ACC112 (cell line): Measurements from ENCODE around the gene DNAJB8.

Source experiments
- H2AFZ ChIP-seq: fragments of 200-600 bp; sonication (generic); one replicate; pipeline ENCODE4 v1.6.0; 2017; ENCODE audit warnings: antibody characterized with exemption, low read length; ENCODE audit not compliant: unreplicated experiment
- H3K27ac ChIP-seq: fragments of 200-600 bp; sonication (generic); 2 replicates; pipeline ENCODE4 v1.5.1; 2014; ENCODE audit warnings: low read depth, mild to moderate bottlenecking, antibody characterized with exemption, low read length, moderate library complexity
- H3K27me3 ChIP-seq: fragments of 200-600 bp; sonication (generic); 2 replicates; pipeline ENCODE4 v1.6.1; 2014; ENCODE audit warnings: mild to moderate bottlenecking, antibody characterized with exemption, low read length, moderate library complexity, mixed read lengths; ENCODE audit not compliant: insufficient read depth
- H3K36me3 ChIP-seq: fragments of 200-600 bp; sonication (generic); 2 replicates; pipeline ENCODE4 v1.6.1; 2016; ENCODE audit warnings: mild to moderate bottlenecking, antibody characterized with exemption, low read length, moderate library complexity, mixed read lengths; ENCODE audit not compliant: insufficient read depth
- H3K4me1 ChIP-seq: fragments of 200-600 bp; sonication (generic); one replicate; pipeline ENCODE4 v1.6.1; 2016; ENCODE audit warnings: low read length, mixed read lengths; ENCODE audit not compliant: insufficient read depth, unreplicated experiment, control insufficient read depth
- H3K4me3 ChIP-seq: fragments of 200-600 bp; sonication (generic); 2 replicates; pipeline ENCODE4 v1.5.1; 2014; ENCODE audit warnings: mild to moderate bottlenecking, low read depth, low read length
- H3K79me2 ChIP-seq: fragments of 200-600 bp; sonication (generic); one replicate; pipeline ENCODE4 v1.6.0; 2016; ENCODE audit warnings: low read length; ENCODE audit not compliant: control insufficient read depth, unreplicated experiment, insufficient read depth

Gene DNAJB8

GRCh38 chr3:128426128-128426921 lies 40.4 kb downstream of the DNAJB8 start:
- Histone ChIP-seq H3K27me3 (peaks cover 5% of the 10 kb centered on the region), H3K79me2 (no peaks in the 10 kb centered on the region), H3K36me3 (no peaks in the 10 kb centered on the region), H3K4me1 (peaks cover 4% of the 10 kb centered on the region), H3K27ac (no peak overlapping the region), H3K4me3 (peak overlapping the region; percentile 27), H2AFZ (no peak overlapping the region)

- no peak overlapping the region for H2AFZ ChIP-seq
- no peaks in the 10 kb centered on the region for H3K36me3 ChIP-seq
- H3K79me2 ChIP-seq = no peaks in the 10 kb centered on the region
- no peaks in the 10 kb centered on the region for H3K27me3 ChIP-seq
- H3K4me1 ChIP-seq = peaks cover 4% of the 10 kb centered on the region
- H3K4me3 ChIP-seq = no peak overlapping the region
- H3K27ac ChIP-seq = no peak overlapping the region
These were observed 40.9 kb downstream of the DNAJB8 start for GRCh38 chr3:128425846-128426127.

- no peak overlapping the region for H3K4me3 ChIP-seq
- no peaks in the 10 kb centered on the region for H3K36me3 ChIP-seq
- H3K4me1 ChIP-seq = peaks cover 4% of the 10 kb centered on the region
- no peaks in the 10 kb centered on the region for H3K79me2 ChIP-seq
- H3K27me3 ChIP-seq = no peaks in the 10 kb centered on the region
- no peak overlapping the region for H2AFZ ChIP-seq
- H3K27ac ChIP-seq = no peak overlapping the region
These were observed 41.4 kb downstream of the DNAJB8 start for GRCh38 chr3:128425142-128425845.

DNA sequence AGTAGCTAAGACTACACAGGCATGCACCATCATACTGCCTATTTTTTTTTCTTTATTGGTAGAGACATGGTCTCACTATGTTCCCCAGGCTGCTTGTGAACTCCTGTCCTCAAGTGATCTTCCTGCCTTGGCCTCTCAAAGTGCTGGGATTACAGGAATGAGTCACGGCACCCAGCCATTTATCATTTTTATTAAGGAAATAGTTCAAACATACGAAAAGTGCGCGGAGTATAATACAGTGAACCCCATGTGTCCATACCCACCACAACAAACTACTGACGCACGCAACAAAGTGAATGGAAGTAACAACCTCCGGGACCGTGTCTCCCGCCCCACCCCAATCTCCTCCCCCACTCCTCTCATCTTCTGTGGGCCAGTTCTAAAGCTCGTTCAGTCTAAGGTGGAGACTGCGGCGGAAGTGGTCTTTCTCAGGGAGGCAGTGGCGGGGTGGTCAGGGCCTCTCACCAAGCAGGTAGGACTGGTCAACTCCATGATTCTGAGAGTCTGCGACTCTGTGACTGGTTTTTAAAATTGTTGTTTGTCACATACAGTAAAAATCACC lies 42.1 kb downstream of the DNAJB8 start:
- no peak overlapping the region for H2AFZ ChIP-seq
- peaks cover 4% of the 10 kb centered on the region for H3K4me1 ChIP-seq
- H3K79me2 ChIP-seq = no peaks in the 10 kb centered on the region
- H3K27ac ChIP-seq = no peak overlapping the region
- H3K36me3 ChIP-seq = no peaks in the 10 kb centered on the region
- no peak overlapping the region for H3K4me3 ChIP-seq
- no peaks in the 10 kb centered on the region for H3K27me3 ChIP-seq

GRCh38 chr3:128423525-128424147 lies 43.1 kb downstream of the DNAJB8 start:
- no peaks in the 10 kb centered on the region for H3K79me2 ChIP-seq
- H3K27ac ChIP-seq = no peak overlapping the region
- no peak overlapping the region for H2AFZ ChIP-seq
- peaks cover 4% of the 10 kb centered on the region for H3K4me1 ChIP-seq
- H3K27me3 ChIP-seq = no peaks in the 10 kb centered on the region
- no peaks in the 10 kb centered on the region for H3K36me3 ChIP-seq
- no peak overlapping the region for H3K4me3 ChIP-seq

GRCh38 chr3:128422762-128423524 lies 43.7 kb downstream of the DNAJB8 start:
- H3K4me3 ChIP-seq = no peak overlapping the region
- no peaks in the 10 kb centered on the region for H3K79me2 ChIP-seq
- H3K27me3 ChIP-seq = no peaks in the 10 kb centered on the region
- no peak overlapping the region for H2AFZ ChIP-seq
- no peaks in the 10 kb centered on the region for H3K36me3 ChIP-seq
- no peak overlapping the region for H3K27ac ChIP-seq
- H3K4me1 ChIP-seq = peaks cover 4% of the 10 kb centered on the region

DNA sequence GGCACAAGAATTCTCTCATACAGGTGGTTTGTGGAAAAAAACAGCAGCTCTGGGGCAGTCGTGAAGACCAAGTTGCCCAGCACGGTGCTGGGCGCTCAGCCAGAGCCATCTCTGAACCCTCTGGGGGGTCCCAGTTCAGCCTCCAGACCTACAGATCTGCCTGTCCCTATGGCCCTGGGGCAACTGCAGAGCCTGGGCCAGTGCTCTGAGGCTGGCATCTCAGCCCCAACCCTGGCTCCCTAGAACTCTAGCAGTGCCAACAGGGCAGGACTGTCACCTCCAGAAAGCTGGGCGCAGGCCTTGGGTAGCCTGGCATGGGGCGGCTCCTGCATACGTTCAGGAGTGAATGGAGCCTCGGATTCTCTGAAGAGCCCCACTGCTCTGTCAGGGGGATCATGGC lies 44.7 kb downstream of the DNAJB8 start:
- H3K4me3 ChIP-seq = no peak overlapping the region
- H3K27me3 ChIP-seq = no peaks in the 10 kb centered on the region
- H2AFZ ChIP-seq = no peak overlapping the region
- no peak overlapping the region for H3K27ac ChIP-seq
- no peaks in the 10 kb centered on the region for H3K36me3 ChIP-seq
- peaks cover 6% of the 10 kb centered on the region for H3K4me1 ChIP-seq
- no peaks in the 10 kb centered on the region for H3K79me2 ChIP-seq

DNA sequence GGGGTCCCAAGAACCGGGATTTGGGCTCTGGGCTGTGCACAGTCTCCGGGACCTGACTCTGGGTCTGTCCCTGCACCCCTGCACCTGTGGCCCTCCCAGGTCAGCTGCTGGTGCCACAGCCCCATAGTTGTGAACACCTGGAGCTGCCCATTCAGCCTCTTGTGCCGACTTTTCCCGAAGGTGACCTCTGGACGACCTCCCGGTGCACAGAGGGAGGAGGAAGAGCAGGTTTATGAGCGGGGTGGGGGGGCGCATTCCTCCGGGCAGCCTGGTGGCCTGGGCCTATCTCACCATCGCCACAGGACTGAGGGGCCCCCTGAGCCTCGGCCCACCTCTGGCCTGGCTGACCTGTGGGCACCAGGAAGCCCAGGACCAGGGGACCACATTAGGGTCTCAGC lies 45.3 kb downstream of the DNAJB8 start:
- Histone ChIP-seq H3K27ac (no peak overlapping the region), H3K4me3 (no peak overlapping the region), H3K27me3 (no peaks in the 10 kb centered on the region), H3K4me1 (peaks cover 12% of the 10 kb centered on the region), H3K79me2 (no peaks in the 10 kb centered on the region), H2AFZ (no peak overlapping the region), H3K36me3 (no peaks in the 10 kb centered on the region)

DNA sequence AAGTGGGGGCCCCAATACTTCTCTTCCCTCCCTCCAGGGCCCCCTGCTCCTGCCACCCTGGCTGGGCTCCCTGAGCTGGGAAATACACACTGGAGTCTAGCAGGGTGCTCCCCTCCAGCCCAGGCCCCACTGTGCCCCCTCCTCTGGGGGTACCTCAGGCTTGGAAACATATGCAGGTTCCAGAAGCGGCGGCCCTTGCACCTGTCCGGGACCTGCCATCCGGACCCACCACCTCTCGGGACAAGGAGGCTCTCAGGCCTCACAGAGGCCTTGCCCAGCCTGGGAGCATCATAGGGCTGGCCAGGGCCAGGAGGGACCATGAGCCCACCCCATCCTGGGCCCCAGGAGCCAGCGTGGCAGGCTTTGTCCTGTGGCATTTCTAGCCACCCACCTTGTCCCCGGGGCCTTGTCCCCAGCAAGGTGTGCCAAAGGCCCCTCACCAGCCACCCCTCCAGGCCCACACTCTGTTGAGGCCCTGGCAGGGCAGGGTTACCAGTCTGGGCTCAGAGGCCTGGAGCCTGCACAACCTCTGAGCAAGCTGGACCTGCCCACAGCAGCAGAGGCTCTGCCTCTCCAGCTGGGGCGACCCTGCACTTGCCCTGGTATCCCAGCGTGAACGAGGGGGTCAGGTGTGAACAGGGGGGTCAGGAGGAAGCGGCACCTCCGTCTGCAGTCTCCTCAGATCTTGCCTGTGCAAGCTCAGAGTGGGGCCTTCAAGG lies 45.8 kb downstream of the DNAJB8 start:
- Histone ChIP-seq H3K27me3 (no peaks in the 10 kb centered on the region), H2AFZ (no peak overlapping the region), H3K27ac (no peak overlapping the region), H3K79me2 (no peaks in the 10 kb centered on the region), H3K4me3 (no peak overlapping the region), H3K4me1 (peaks cover 14% of the 10 kb centered on the region), H3K36me3 (no peaks in the 10 kb centered on the region)

- peaks cover 14% of the 10 kb centered on the region for H3K4me1 ChIP-seq
- H3K79me2 ChIP-seq = no peaks in the 10 kb centered on the region
- H3K27ac ChIP-seq = no peak overlapping the region
- no peak overlapping the region for H3K4me3 ChIP-seq
- no peak overlapping the region for H2AFZ ChIP-seq
- H3K36me3 ChIP-seq = no peaks in the 10 kb centered on the region
- H3K27me3 ChIP-seq = no peaks in the 10 kb centered on the region
These were observed 46.4 kb downstream of the DNAJB8 start for GRCh38 chr3:128420289-128420688.
